ENCODE results near the gene ADGRG6. TPM values are rescaled to one million over a fixed set of nuclear protein-coding genes. Genes with fewer than 3 reads are reported as not detected.

ADGRG6 gene
- total RNA-seq, 4 donors from 2014 or later, result 22.3 to 56.5 (median 26.0) TPM

- Histone ChIP-seq H3K27me3 (no peaks in the 10 kb centered on the region), H3K4me3 (no peak overlapping the region), H3K9me3 (no peaks in the 10 kb centered on the region), H3K36me3 (no peaks in the 10 kb centered on the region), H3K4me1 (peaks cover 0 to 23% (median 8%) of the 10 kb centered on the region in 3 donors), H3K27ac (no peak overlapping the region)
- no peak for DNase-seq
- TF ChIP-seq CTCF (IDR thresholded peaks at IDR 0.05), result no peak
- no peak for TF ChIP-seq POLR2A (IDR thresholded peaks at IDR 0.05)
- intact Hi-C loops (cut with DNase I), result no loop called here
- 77 to 93% methylated on average over 2 of the region's 2 CpGs for WGBS, 2 donors
Measured at GRCh38 chr6:142328070-142328469, 26.3 kb downstream of the ADGRG6 start.

GRCh38 chr6:142329486-142330113, 27.8 kb downstream of the ADGRG6 start:
- intact Hi-C loops (cut with DNase I), result no loop called here
- H3K27ac ChIP-seq, result no peak overlapping the region
- DNase-seq, result no peak

GRCh38 chr6:142331075-142331551, 29.3 kb downstream of the ADGRG6 start:
- Histone ChIP-seq H3K9me3 (no peaks in the 10 kb centered on the region), H3K27me3 (no peaks in the 10 kb centered on the region), H3K36me3 (no peaks in the 10 kb centered on the region), H3K27ac (no peak overlapping the region), H3K4me3 (no peak overlapping the region), H3K4me1 (peaks cover 0 to 12% (median 0%) of the 10 kb centered on the region in 3 donors)
- intact Hi-C loops (cut with DNase I), result no loop called here
- no peak for TF ChIP-seq CTCF (IDR thresholded peaks at IDR 0.05)
- TF ChIP-seq POLR2A (IDR thresholded peaks at IDR 0.05), result no peak
- WGBS, 2 donors, result 49 to 59% methylated on average over 2 of the region's 2 CpGs
- no peak for DNase-seq

More at GRCh38 chr6:142329486-142330113, 27.8 kb downstream of the ADGRG6 start:
- H3K4me1 ChIP-seq, result peaks cover 0 to 12% (median 0%) of the 10 kb centered on the region in 3 donors
- no peak overlapping the region for H3K4me3 ChIP-seq
- no peaks in the 10 kb centered on the region for H3K27me3 ChIP-seq
- no peaks in the 10 kb centered on the region for H3K9me3 ChIP-seq
- 62 to 67% methylated on average over 3 of the region's 3 CpGs for WGBS, 2 donors
- H3K36me3 ChIP-seq, result no peaks in the 10 kb centered on the region
- TF ChIP-seq CTCF (IDR thresholded peaks at IDR 0.05) (no peak), POLR2A (IDR thresholded peaks at IDR 0.05) (no peak)

- 56 to 66% methylated on average over 3 of the region's 3 CpGs for WGBS, 2 donors
- Histone ChIP-seq H3K4me1 (peaks cover 0 to 12% (median 0%) of the 10 kb centered on the region in 3 donors), H3K27me3 (no peaks in the 10 kb centered on the region), H3K9me3 (no peaks in the 10 kb centered on the region), H3K27ac (no peak overlapping the region), H3K4me3 (no peak overlapping the region), H3K36me3 (no peaks in the 10 kb centered on the region)
- no peak for DNase-seq
- intact Hi-C loops (cut with DNase I), result no loop called here
- TF ChIP-seq CTCF (IDR thresholded peaks at IDR 0.05), result no peak
- TF ChIP-seq POLR2A (IDR thresholded peaks at IDR 0.05), result no peak
Measured at GRCh38 chr6:142331601-142332000, 29.8 kb downstream of the ADGRG6 start.

GRCh38 chr6:142332393-142333098, 30.7 kb downstream of the ADGRG6 start:
- H3K9me3 ChIP-seq, result no peaks in the 10 kb centered on the region
- no peaks in the 10 kb centered on the region for H3K27me3 ChIP-seq
- no peak overlapping the region for H3K4me3 ChIP-seq
- WGBS, 2 donors, result 66 to 79% methylated on average over 7 of the region's 7 CpGs
- DNase-seq, result no peak
- no peak overlapping the region for H3K27ac ChIP-seq
- no peak for TF ChIP-seq CTCF (IDR thresholded peaks at IDR 0.05)
- no peak for TF ChIP-seq POLR2A (IDR thresholded peaks at IDR 0.05)
- H3K36me3 ChIP-seq, result no peaks in the 10 kb centered on the region
- H3K4me1 ChIP-seq, result peaks cover 0 to 12% (median 0%) of the 10 kb centered on the region in 3 donors
- intact Hi-C loops (cut with DNase I), result no loop called here

Data from esophagus squamous epithelium (tissue), 5 donors.